ENCODE measurements around the gene CUX1. TPM values are rescaled to one million over a fixed set of nuclear protein-coding genes. Genes with fewer than 3 reads are reported as not detected.

CUX1 gene
- total RNA-seq, 1 experiment from 2014 or later = 47.6 TPM

GRCh38 chr7:101940830-101941229, 123.4 kb downstream of the CUX1 start:
- Mint-ChIP-seq H3K4me3 (ENCODE audit: unreplicated experiment) (no peak overlapping the region), H3K36me3 (ENCODE audit: insufficient read depth, unreplicated experiment) (no peaks in the 10 kb centered on the region), H3K4me1 (ENCODE audit: insufficient read depth, unreplicated experiment) (peaks cover 21% of the 10 kb centered on the region), H3K27ac (ENCODE audit: low read depth, unreplicated experiment) (no peak overlapping the region), H3K27me3 (ENCODE audit: insufficient read depth, unreplicated experiment) (no peaks in the 10 kb centered on the region), H3K9me3 (ENCODE audit: unreplicated experiment) (no peaks in the 10 kb centered on the region)
- no peak for DNase-seq (ENCODE audit: unreplicated experiment)
- TF ChIP-seq, protein P1, sequence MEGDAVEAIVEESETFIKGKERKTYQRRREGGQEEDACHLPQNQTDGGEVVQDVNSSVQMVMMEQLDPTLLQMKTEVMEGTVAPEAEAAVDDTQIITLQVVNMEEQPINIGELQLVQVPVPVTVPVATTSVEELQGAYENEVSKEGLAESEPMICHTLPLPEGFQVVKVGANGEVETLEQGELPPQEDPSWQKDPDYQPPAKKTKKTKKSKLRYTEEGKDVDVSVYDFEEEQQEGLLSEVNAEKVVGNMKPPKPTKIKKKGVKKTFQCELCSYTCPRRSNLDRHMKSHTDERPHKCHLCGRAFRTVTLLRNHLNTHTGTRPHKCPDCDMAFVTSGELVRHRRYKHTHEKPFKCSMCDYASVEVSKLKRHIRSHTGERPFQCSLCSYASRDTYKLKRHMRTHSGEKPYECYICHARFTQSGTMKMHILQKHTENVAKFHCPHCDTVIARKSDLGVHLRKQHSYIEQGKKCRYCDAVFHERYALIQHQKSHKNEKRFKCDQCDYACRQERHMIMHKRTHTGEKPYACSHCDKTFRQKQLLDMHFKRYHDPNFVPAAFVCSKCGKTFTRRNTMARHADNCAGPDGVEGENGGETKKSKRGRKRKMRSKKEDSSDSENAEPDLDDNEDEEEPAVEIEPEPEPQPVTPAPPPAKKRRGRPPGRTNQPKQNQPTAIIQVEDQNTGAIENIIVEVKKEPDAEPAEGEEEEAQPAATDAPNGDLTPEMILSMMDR (IDR thresholded peaks at IDR 0.05; ENCODE audit: unreplicated experiment) = no peak
- BruUV-seq (replicated peaks) = no TSS peak
- intact Hi-C loops (cut with micrococcal nuclease) = no loop called here
- POLR2A ChIA-PET = interaction anchor here (0.6 to 2.3 kb wide), 2 partner anchors 123 to 970 kb away, joined by 3 to 5 read pairs; no protein-coding TSS in a partner anchor
- CTCF ChIA-PET = interaction anchor here (0.5 to 1.8 kb wide), 6 partner anchors 10 to 295 kb away, joined by 3 to 7 read pairs (median 4); no protein-coding TSS in a partner anchor

- ChIA-PET CTCF (interaction anchor here (0.5 to 1.8 kb wide), 9 partner anchors 11 to 311 kb away, joined by 3 to 7 read pairs (median 3); no protein-coding TSS in a partner anchor), POLR2A (interaction anchor here (0.6 to 2.3 kb wide), 8 partner anchors 12 to 971 kb away, joined by 3 to 18 read pairs (median 3); no protein-coding TSS in a partner anchor)
- Mint-ChIP-seq H3K4me1 (ENCODE audit: insufficient read depth, unreplicated experiment) (peaks cover 23% of the 10 kb centered on the region), H3K27me3 (ENCODE audit: insufficient read depth, unreplicated experiment) (no peaks in the 10 kb centered on the region), H3K27ac (ENCODE audit: low read depth, unreplicated experiment) (peak overlapping the region; percentile 64), H3K4me3 (ENCODE audit: unreplicated experiment) (peak overlapping the region; percentile 45), H3K9me3 (ENCODE audit: unreplicated experiment) (no peaks in the 10 kb centered on the region), H3K36me3 (ENCODE audit: insufficient read depth, unreplicated experiment) (no peaks in the 10 kb centered on the region)
- intact Hi-C loops (cut with micrococcal nuclease) = loop anchor here (1.0 to 2.0 kb wide), 3 partner anchors 85 to 184 kb away; no protein-coding TSS in a partner anchor
- peak; percentile 96 for DNase-seq (ENCODE audit: unreplicated experiment)
- no TSS peak for BruUV-seq (replicated peaks)
- TF ChIP-seq, protein P1 (IDR thresholded peaks at IDR 0.05; ENCODE audit: unreplicated experiment) = no peak
Measured at GRCh38 chr7:101941481-101942383, 124.3 kb downstream of the CUX1 start.

DNA sequence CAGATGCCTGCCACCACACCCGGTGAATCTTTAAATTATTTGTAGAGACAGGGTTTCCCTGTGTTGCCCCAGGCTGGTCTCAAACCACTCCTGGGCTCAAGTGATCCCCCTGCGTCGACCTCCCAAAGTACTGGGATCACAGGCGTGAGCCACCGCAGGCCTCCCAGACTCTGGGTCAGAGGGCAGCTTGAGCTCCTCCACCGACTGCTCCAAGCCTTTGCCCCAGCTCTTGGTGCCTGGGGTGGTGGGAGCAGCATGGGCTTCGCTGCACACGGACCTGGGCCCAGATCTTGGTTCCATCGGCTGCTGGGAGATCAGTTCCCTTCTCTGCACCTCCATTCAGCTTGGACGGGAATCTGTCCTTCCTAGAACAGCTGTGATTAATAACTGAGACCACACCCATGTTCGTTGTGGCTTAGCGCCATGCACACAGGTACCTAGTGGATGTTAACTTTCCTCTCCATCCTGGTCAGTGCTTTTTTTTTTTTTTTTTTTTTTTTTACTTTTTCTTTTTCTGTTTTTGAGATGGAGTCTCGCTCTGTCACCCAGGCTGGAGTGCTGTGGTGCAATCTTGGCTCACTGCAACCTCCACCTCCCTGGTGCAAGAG, 125.3 kb downstream of the CUX1 start:
- BruUV-seq (replicated peaks) = no TSS peak
- H3K27ac Mint-ChIP-seq (ENCODE audit: low read depth, unreplicated experiment) = peak overlapping the region; percentile 64
- POLR2A ChIA-PET = interaction anchor here (0.6 to 2.3 kb wide), 8 partner anchors 22 to 137 kb away, joined by 3 to 18 read pairs (median 3); no protein-coding TSS in a partner anchor
- CTCF ChIA-PET = interaction anchor here (0.6 to 1.2 kb wide), 4 partner anchors 30 to 294 kb away, joined by 3 to 5 read pairs (median 3); no protein-coding TSS in a partner anchor
- no peaks in the 10 kb centered on the region for H3K9me3 Mint-ChIP-seq (ENCODE audit: unreplicated experiment)
- H3K36me3 Mint-ChIP-seq (ENCODE audit: insufficient read depth, unreplicated experiment) = no peaks in the 10 kb centered on the region
- no peaks in the 10 kb centered on the region for H3K27me3 Mint-ChIP-seq (ENCODE audit: insufficient read depth, unreplicated experiment)
- DNase-seq (ENCODE audit: unreplicated experiment) = peak; percentile 71
- H3K4me3 Mint-ChIP-seq (ENCODE audit: unreplicated experiment) = peak overlapping the region; percentile 45
- peaks cover 23% of the 10 kb centered on the region for H3K4me1 Mint-ChIP-seq (ENCODE audit: insufficient read depth, unreplicated experiment)
- intact Hi-C loops (cut with micrococcal nuclease) = loop anchor here (1.0 to 2.0 kb wide), 3 partner anchors 86 to 183 kb away; no protein-coding TSS in a partner anchor
- TF ChIP-seq, protein P1 (IDR thresholded peaks at IDR 0.05; ENCODE audit: unreplicated experiment) = no peak
